ENCODE results near the gene PGM3. TPM values are rescaled to one million over a fixed set of nuclear protein-coding genes. Genes with fewer than 3 reads are reported as not detected.
A peak's percentile ranks its signal among the peaks of the same experiment; 100 is the strongest.

The PGM3 gene
- total and polyA plus RNA-seq, 2 of the 4 experiments (the other 2 are of a cell fraction) = 68.4 to 336 TPM

DNA sequence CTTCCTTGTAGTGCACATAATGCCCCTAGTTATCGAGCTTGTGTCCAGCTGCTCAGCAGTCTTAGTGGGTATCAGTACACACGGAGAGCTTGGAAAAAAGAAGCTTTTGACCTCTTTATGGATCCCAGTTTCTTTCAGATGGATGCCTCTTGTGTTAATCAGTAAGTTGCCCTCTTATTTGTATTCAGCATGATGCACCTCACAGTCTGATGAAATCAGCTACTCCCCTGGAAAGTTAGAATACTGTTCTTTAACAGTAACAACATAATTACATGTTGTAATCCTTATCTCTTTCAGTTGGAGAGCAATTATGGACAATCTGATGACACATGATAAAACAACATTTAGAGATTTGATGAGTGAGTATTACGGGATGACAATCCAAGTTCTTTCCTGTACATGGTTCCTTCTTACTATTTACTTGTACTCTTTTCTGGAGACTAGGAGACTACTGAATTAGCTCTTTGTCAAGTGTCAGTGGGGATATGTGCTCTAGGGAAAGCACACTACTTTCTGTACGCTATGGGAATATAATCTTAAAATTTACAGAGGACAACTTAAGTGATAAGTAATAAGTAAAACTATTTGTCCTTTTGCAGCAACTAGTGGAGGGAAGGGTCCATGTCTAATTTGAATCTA is 39.1 kb downstream of the PGM3 start:
- intact Hi-C loops (cut with micrococcal nuclease) = no loop called here
- H2BK120ac ChIP-seq (ENCODE audit: low read depth, low read length) = no peak overlapping the region
- H4K91ac ChIP-seq (ENCODE audit: insufficient read depth, low read depth, low read length) = no peak overlapping the region
- H3K27ac ChIP-seq (ENCODE audit: insufficient read depth, low read length) = no peak overlapping the region
- H3K18ac ChIP-seq (ENCODE audit: low read depth, low read length) = no peak overlapping the region
- no peak overlapping the region for H2BK20ac ChIP-seq (ENCODE audit: low read depth, low read length)
- H3K9me3 ChIP-seq (ENCODE audit: control insufficient read depth, insufficient read depth, low read length) = no peaks in the 10 kb centered on the region
- H3K4me1 ChIP-seq (ENCODE audit: control insufficient read depth, insufficient read depth, low read length) = no peaks in the 10 kb centered on the region
- H4K20me1 ChIP-seq (ENCODE audit: insufficient read depth, low read length) = no peaks in the 10 kb centered on the region
- H2AFZ ChIP-seq (replicated peaks; ENCODE audit: low read length, poor library complexity) = no peak overlapping the region
- peak; percentile 16; the same call in 1 of the 2 replicates for ATAC-seq (ENCODE audit: low read depth)
- ChIA-PET POLR2A (ENCODE audit: unreplicated experiment) (no interaction called here), CTCF (no interaction called here)
- H2AK5ac ChIP-seq (ENCODE audit: low read depth, low read length) = no peak overlapping the region
- peaks cover 5% of the 10 kb centered on the region for H3K36me3 ChIP-seq (ENCODE audit: control insufficient read depth, insufficient read depth, low read length)
- no peak overlapping the region for H3K4ac ChIP-seq (ENCODE audit: low read depth, low read length)
- no peak overlapping the region for H3K4me2 ChIP-seq (ENCODE audit: low read depth, low read length)
- H3K23ac ChIP-seq (ENCODE audit: low read depth, low read length) = no peak overlapping the region
- H2AK9ac ChIP-seq (replicated peaks; ENCODE audit: low read depth, low read length, poor library complexity) = no peak overlapping the region
- no peak overlapping the region; a peak in 1 of 4 replicates for H4K8ac ChIP-seq (ENCODE audit: low read depth in 2 of 2, low read length in 2 of 2)
- H3K9me1 ChIP-seq (ENCODE audit: insufficient read depth, low read length) = 0 out of 2 replicates have a peak, but pooled peaks cover 4% of the 10 kb centered on the region
- no peak overlapping the region for H4K5ac ChIP-seq (ENCODE audit: low read depth, low read length)
- dilution Hi-C loops (cut with HindIII; ENCODE audit: low sequenced_read_pairs, unreplicated experiment) = no loop called here
- no peak overlapping the region for H3K56ac ChIP-seq (ENCODE audit: extremely low read depth, insufficient read depth, low read length)
- H3K27me3 ChIP-seq (ENCODE audit: control insufficient read depth, insufficient read depth, low read length) = no peaks in the 10 kb centered on the region
- WGBS, 2 experiments (ENCODE audit: extremely low coverage in 2 of 2, insufficient read length in 1 of 2) = 40% methylated on average over 1 of the region's 4 CpGs; no CpG with 5 or more reads in 1 of the 2 experiments
- no peak overlapping the region for H3K4me3 ChIP-seq (ENCODE audit: insufficient read depth, low read depth, low read length)
- 0 out of 2 replicates have a peak overlapping the region, but pooled peaks have one; percentile 25 for H3K14ac ChIP-seq (replicated peaks; ENCODE audit: low read depth, low read length)
- H3K9ac ChIP-seq (ENCODE audit: low read depth, low read length) = no peak overlapping the region
- H3K79me1 ChIP-seq (ENCODE audit: low read depth in 1 of 2, low read length in 2 of 2) = no peaks in the 10 kb centered on the region
- H2BK5ac ChIP-seq (ENCODE audit: low read depth, low read length, poor library complexity, severe bottlenecking) = no peak overlapping the region
- no TSS peak for BruUV-seq (replicated peaks)
- in situ Hi-C loops (cut with MboI; ENCODE audit: low sequenced_read_pairs) = no loop called here
- DNase-seq = peak; percentile 53
- TF ChIP-seq NFE2L2 (IDR thresholded peaks at IDR 0.05; ENCODE audit: low read depth, low read length) = no peak
- 0 out of 2 replicates have a peak, but pooled peaks have one; percentile 30 for TF ChIP-seq CEBPB (IDR thresholded peaks at IDR 0.05; ENCODE audit: low read depth, low read length)
- peak; percentile 37; the same call in 1 of the 2 replicates for TF ChIP-seq MAFK (IDR thresholded peaks at IDR 0.05; ENCODE audit: low read depth, low read length)
- H2BK15ac ChIP-seq (ENCODE audit: low read depth, low read length) = no peak overlapping the region
